ENCODE results near the gene ARF1.

GRCh38 chr1:228144193-228144992, 61.9 kb downstream of the ARF1 start:
- TF ChIP-seq, protein P1, sequence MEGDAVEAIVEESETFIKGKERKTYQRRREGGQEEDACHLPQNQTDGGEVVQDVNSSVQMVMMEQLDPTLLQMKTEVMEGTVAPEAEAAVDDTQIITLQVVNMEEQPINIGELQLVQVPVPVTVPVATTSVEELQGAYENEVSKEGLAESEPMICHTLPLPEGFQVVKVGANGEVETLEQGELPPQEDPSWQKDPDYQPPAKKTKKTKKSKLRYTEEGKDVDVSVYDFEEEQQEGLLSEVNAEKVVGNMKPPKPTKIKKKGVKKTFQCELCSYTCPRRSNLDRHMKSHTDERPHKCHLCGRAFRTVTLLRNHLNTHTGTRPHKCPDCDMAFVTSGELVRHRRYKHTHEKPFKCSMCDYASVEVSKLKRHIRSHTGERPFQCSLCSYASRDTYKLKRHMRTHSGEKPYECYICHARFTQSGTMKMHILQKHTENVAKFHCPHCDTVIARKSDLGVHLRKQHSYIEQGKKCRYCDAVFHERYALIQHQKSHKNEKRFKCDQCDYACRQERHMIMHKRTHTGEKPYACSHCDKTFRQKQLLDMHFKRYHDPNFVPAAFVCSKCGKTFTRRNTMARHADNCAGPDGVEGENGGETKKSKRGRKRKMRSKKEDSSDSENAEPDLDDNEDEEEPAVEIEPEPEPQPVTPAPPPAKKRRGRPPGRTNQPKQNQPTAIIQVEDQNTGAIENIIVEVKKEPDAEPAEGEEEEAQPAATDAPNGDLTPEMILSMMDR (IDR thresholded peaks at IDR 0.05), result no peak
- TF ChIP-seq POLR2AphosphoS5 (IDR thresholded peaks at IDR 0.05), result no peak
